ENCODE data around the gene MEIKIN. TPM values are rescaled to one million over a fixed set of nuclear protein-coding genes. Genes with fewer than 3 reads are reported as not detected.
"Not testable (repeated sequence)": the region's sequence is repeated elsewhere in the genome, so short reads cannot be mapped to it uniquely, and the experiment has no call there.

The MEIKIN gene
- total RNA-seq, 1 experiment from 2014 or later = not detected

- DNase-seq (ENCODE audit: low read depth) = peak; percentile 7
Measured at GRCh38 chr5:131812371-131813160, 132.9 kb downstream of the MEIKIN start.

- peak; percentile 19 for DNase-seq (ENCODE audit: low read depth)
Measured at GRCh38 chr5:131810510-131811249, 134.8 kb downstream of the MEIKIN start.

- DNase-seq (ENCODE audit: low read depth) = peak; percentile 95
Measured at GRCh38 chr5:131796793-131797693, 148.4 kb downstream of the MEIKIN start, which contains the start of gene FNIP1. FNIP1 (minus strand) TSS chr5:131797017; CDS start chr5:131796921, 96 bp downstream.

- DNase-seq (ENCODE audit: low read depth) = peak; percentile 35
Measured at GRCh38 chr5:131795879-131796792, 149.3 kb downstream of the MEIKIN start.

- no peak for DNase-seq (ENCODE audit: low read depth)
Measured at GRCh38 chr5:131795228-131795627, 150.2 kb downstream of the MEIKIN start.

- no peak for DNase-seq (ENCODE audit: low read depth)
Measured at GRCh38 chr5:131794586-131794985, 150.9 kb downstream of the MEIKIN start.

- no peak for DNase-seq (ENCODE audit: low read depth)
Measured at GRCh38 chr5:131792896-131793295, 152.6 kb downstream of the MEIKIN start.

GRCh38 chr5:131791866-131792265 is 153.6 kb downstream of the MEIKIN start:
- no peak for DNase-seq (ENCODE audit: low read depth)

GRCh38 chr5:131790550-131790949 is 154.9 kb downstream of the MEIKIN start:
- no peak for DNase-seq (ENCODE audit: low read depth)

GRCh38 chr5:131789765-131790164 is 155.7 kb downstream of the MEIKIN start:
- no peak for DNase-seq (ENCODE audit: low read depth)

- DNase-seq (ENCODE audit: low read depth) = no peak
Measured at GRCh38 chr5:131787736-131788135, 157.7 kb downstream of the MEIKIN start.

- no peak for DNase-seq (ENCODE audit: low read depth)
Measured at GRCh38 chr5:131786900-131787692, 158.4 kb downstream of the MEIKIN start.

- no peak for DNase-seq (ENCODE audit: low read depth)
Measured at GRCh38 chr5:131786036-131786435, 159.4 kb downstream of the MEIKIN start.

GRCh38 chr5:131783874-131784273 is 161.6 kb downstream of the MEIKIN start:
- no peak for DNase-seq (ENCODE audit: low read depth)

- no peak for DNase-seq (ENCODE audit: low read depth)
Measured at GRCh38 chr5:131783357-131783756, 162.1 kb downstream of the MEIKIN start.

GRCh38 chr5:131782717-131783116 is 162.7 kb downstream of the MEIKIN start:
- DNase-seq (ENCODE audit: low read depth) = no peak

GRCh38 chr5:131778141-131778540 is 167.3 kb downstream of the MEIKIN start:
- DNase-seq (ENCODE audit: low read depth) = not testable (repeated sequence)

- DNase-seq (ENCODE audit: low read depth) = no peak
Measured at GRCh38 chr5:131776450-131776849, 169.0 kb downstream of the MEIKIN start.

GRCh38 chr5:131774652-131775367 is 170.7 kb downstream of the MEIKIN start:
- DNase-seq (ENCODE audit: low read depth) = peak; percentile 20

Measured in LHCN-M2 (cell line).